ENCODE measurements around the gene ZNF532.
A peak's percentile ranks its signal among the peaks of the same experiment; 100 is the strongest.

ZNF532 gene

GRCh38 chr18:59002974-59003594 lies 138.4 kb downstream of the ZNF532 start:
- Histone ChIP-seq H3K27ac (ENCODE audit: low read depth, low read length, severe bottlenecking) (no peak overlapping the region), H3K36me3 (ENCODE audit: control insufficient read depth, insufficient read depth, low read length) (no peaks in the 10 kb centered on the region), H3K9me3 (ENCODE audit: control insufficient read depth, low read length) (peaks cover 12% of the 10 kb centered on the region), H3K4me3 (ENCODE audit: extremely low read depth, insufficient read depth, low read length, poor library complexity, severe bottlenecking) (no peak overlapping the region), H3K4me1 (ENCODE audit: control insufficient read depth, insufficient read depth, low read length, poor library complexity, severe bottlenecking) (peaks cover 19% of the 10 kb centered on the region)
- WGBS, 2 experiments (ENCODE audit: insufficient coverage in 2 of 2) = 88 to 100% methylated on average over 3 to 5 of the region's 7 CpGs

- Histone ChIP-seq H3K27ac (ENCODE audit: low read depth, low read length, severe bottlenecking) (peak overlapping the region; percentile 77), H3K4me1 (ENCODE audit: control insufficient read depth, insufficient read depth, low read length, poor library complexity, severe bottlenecking) (peaks cover 18% of the 10 kb centered on the region), H3K36me3 (ENCODE audit: control insufficient read depth, insufficient read depth, low read length) (no peaks in the 10 kb centered on the region), H3K9me3 (ENCODE audit: control insufficient read depth, low read length) (peaks cover 12% of the 10 kb centered on the region), H3K4me3 (ENCODE audit: extremely low read depth, insufficient read depth, low read length, poor library complexity, severe bottlenecking) (no peak overlapping the region)
- 53 to 85% methylated on average over 3 of the region's 3 CpGs for WGBS, 2 experiments (ENCODE audit: insufficient coverage in 2 of 2)
These were observed 140.6 kb downstream of the ZNF532 start for GRCh38 chr18:59005262-59005661.

DNA sequence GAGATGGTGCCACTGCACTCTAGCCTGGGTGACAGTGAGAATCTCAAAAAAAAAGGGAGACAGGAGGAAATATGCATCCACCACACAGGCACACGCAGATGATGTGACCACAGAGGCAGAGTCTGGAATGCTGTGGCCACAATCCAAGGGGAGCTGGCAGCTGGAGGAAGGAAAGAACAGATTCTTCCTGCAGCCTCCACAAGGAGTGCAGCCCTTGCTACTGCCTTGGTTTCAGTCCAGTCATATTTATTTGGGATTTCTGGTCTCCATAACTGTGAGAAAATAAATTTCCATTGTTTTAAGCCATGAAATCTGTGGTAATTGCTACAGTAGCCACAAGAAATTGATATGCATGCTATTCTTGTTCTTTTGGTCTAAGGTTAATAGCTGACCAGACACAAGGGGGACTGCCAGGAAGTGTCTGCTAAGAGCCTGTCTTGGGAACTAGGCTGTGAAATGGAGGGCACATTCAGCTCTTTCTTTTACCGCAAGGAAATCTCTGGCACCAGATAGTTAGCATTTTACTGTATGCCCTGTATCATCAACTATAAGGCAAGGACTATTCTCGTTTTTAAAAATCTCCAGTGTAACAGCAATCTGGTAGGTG lies 141.9 kb downstream of the ZNF532 start:
- peaks cover 12% of the 10 kb centered on the region for H3K9me3 ChIP-seq (ENCODE audit: control insufficient read depth, low read length)
- WGBS, 2 experiments (ENCODE audit: insufficient coverage in 2 of 2) = 88 to 96% methylated on average over 3 of the region's 3 CpGs
- no peak overlapping the region for H3K4me3 ChIP-seq (ENCODE audit: extremely low read depth, insufficient read depth, low read length, poor library complexity, severe bottlenecking)
- no peaks in the 10 kb centered on the region for H3K36me3 ChIP-seq (ENCODE audit: control insufficient read depth, insufficient read depth, low read length)
- H3K4me1 ChIP-seq (ENCODE audit: control insufficient read depth, insufficient read depth, low read length, poor library complexity, severe bottlenecking) = peaks cover 18% of the 10 kb centered on the region
- no peak overlapping the region for H3K27ac ChIP-seq (ENCODE audit: low read depth, low read length, severe bottlenecking)

- 40 to 43% methylated on average over 7 of the region's 13 CpGs for WGBS, 2 experiments (ENCODE audit: insufficient coverage in 2 of 2)
- Histone ChIP-seq H3K27ac (ENCODE audit: low read depth, low read length, severe bottlenecking) (peak overlapping the region; percentile 23), H3K9me3 (ENCODE audit: control insufficient read depth, low read length) (peaks cover 12% of the 10 kb centered on the region), H3K4me1 (ENCODE audit: control insufficient read depth, insufficient read depth, low read length, poor library complexity, severe bottlenecking) (peaks cover 23% of the 10 kb centered on the region), H3K36me3 (ENCODE audit: control insufficient read depth, insufficient read depth, low read length) (no peaks in the 10 kb centered on the region), H3K4me3 (ENCODE audit: extremely low read depth, insufficient read depth, low read length, poor library complexity, severe bottlenecking) (no peak overlapping the region)
These were observed 143.8 kb downstream of the ZNF532 start for GRCh38 chr18:59008302-59008974.

DNA sequence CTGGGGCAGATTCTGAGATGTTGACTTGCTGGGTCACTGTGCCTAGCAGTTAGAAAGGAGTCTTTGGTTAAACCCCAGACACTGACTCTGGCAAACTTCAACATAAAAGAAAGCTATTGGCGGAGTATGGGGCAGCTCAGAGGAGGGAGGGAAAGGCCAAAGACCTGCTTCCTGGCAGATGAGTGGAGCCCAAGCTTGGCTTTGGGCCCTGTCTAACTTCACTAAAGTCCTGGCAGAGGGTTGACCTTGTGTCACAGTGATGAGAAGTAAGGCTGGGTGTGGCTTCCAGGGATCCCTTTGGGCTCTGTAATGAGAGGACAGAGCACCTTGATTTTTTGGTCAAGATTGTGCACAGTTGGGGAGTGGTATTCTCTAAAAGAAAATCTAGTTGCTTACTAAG lies 145.2 kb downstream of the ZNF532 start:
- peaks cover 20% of the 10 kb centered on the region for H3K4me1 ChIP-seq (ENCODE audit: control insufficient read depth, insufficient read depth, low read length, poor library complexity, severe bottlenecking)
- no peak overlapping the region for H3K4me3 ChIP-seq (ENCODE audit: extremely low read depth, insufficient read depth, low read length, poor library complexity, severe bottlenecking)
- H3K27ac ChIP-seq (ENCODE audit: low read depth, low read length, severe bottlenecking) = no peak overlapping the region
- H3K36me3 ChIP-seq (ENCODE audit: control insufficient read depth, insufficient read depth, low read length) = no peaks in the 10 kb centered on the region
- WGBS, 2 experiments (ENCODE audit: insufficient coverage in 2 of 2) = 60 to 100% methylated on average over 1 of the region's 1 CpG
- H3K9me3 ChIP-seq (ENCODE audit: control insufficient read depth, low read length) = peaks cover 10% of the 10 kb centered on the region

GRCh38 chr18:59011289-59011688 lies 146.6 kb downstream of the ZNF532 start:
- Histone ChIP-seq H3K4me3 (ENCODE audit: extremely low read depth, insufficient read depth, low read length, poor library complexity, severe bottlenecking) (no peak overlapping the region), H3K4me1 (ENCODE audit: control insufficient read depth, insufficient read depth, low read length, poor library complexity, severe bottlenecking) (peaks cover 9% of the 10 kb centered on the region), H3K36me3 (ENCODE audit: control insufficient read depth, insufficient read depth, low read length) (no peaks in the 10 kb centered on the region), H3K27ac (ENCODE audit: low read depth, low read length, severe bottlenecking) (no peak overlapping the region), H3K9me3 (ENCODE audit: control insufficient read depth, low read length) (peaks cover 6% of the 10 kb centered on the region)
- 92 to 93% methylated on average over 1 to 4 of the region's 4 CpGs for WGBS, 2 experiments (ENCODE audit: insufficient coverage in 2 of 2)

GRCh38 chr18:59011786-59012185 lies 147.1 kb downstream of the ZNF532 start:
- Histone ChIP-seq H3K27ac (ENCODE audit: low read depth, low read length, severe bottlenecking) (no peak overlapping the region), H3K4me3 (ENCODE audit: extremely low read depth, insufficient read depth, low read length, poor library complexity, severe bottlenecking) (no peak overlapping the region), H3K36me3 (ENCODE audit: control insufficient read depth, insufficient read depth, low read length) (no peaks in the 10 kb centered on the region), H3K4me1 (ENCODE audit: control insufficient read depth, insufficient read depth, low read length, poor library complexity, severe bottlenecking) (peaks cover 9% of the 10 kb centered on the region), H3K9me3 (ENCODE audit: control insufficient read depth, low read length) (peaks cover under 1% of the 10 kb centered on the region)
- WGBS, 2 experiments (ENCODE audit: insufficient coverage in 2 of 2) = 88 to 100% methylated on average over 1 to 2 of the region's 5 CpGs

DNA sequence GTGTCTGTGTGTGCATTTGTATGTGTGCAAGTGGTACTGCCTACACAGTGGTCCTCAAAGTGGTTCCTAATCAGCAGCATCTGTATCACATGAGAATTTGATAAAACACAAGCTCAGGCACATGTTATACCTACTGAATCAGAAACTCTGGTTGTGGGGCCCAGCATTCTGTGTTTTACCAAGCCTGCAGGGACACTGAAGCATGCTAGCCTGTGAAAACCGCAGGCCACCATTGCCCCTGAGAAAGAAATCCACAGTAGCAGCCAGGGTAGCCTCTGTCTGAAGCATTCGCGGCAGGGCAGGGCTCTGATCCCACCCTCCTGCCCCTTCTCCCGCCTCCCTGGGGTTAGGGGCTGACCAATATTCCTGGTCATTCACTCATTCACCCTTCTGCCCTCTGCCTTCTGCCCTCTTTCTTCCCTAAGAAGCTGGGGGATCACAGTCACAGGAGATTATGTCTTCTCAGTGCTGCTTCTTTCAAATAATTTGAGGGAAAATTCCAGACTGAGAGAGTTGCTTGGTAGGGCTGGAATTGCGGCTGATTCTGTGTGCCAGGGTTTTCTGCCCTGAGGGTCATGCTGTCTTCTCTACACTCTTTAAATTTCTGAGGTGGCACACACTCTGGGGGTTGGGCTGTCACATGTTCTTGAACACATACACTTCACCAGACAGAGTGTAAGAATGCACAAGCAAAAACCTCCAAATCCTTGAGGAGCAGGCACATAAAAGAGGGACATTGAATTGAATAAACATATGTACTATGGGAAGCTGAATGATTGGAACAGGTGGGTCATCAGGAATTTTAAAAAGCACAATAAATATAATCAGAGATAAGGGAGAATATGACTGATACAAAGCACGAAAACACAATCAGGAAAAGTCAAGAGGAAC lies 148.4 kb downstream of the ZNF532 start:
- H3K27ac ChIP-seq (ENCODE audit: low read depth, low read length, severe bottlenecking) = no peak overlapping the region
- no peak overlapping the region for H3K4me3 ChIP-seq (ENCODE audit: extremely low read depth, insufficient read depth, low read length, poor library complexity, severe bottlenecking)
- no peaks in the 10 kb centered on the region for H3K9me3 ChIP-seq (ENCODE audit: control insufficient read depth, low read length)
- 69 to 87% methylated on average over 4 of the region's 6 CpGs for WGBS, 2 experiments (ENCODE audit: insufficient coverage in 2 of 2)
- H3K36me3 ChIP-seq (ENCODE audit: control insufficient read depth, insufficient read depth, low read length) = no peaks in the 10 kb centered on the region
- H3K4me1 ChIP-seq (ENCODE audit: control insufficient read depth, insufficient read depth, low read length, poor library complexity, severe bottlenecking) = peaks cover 7% of the 10 kb centered on the region

GRCh38 chr18:59013744-59014143 lies 149.1 kb downstream of the ZNF532 start:
- Histone ChIP-seq H3K36me3 (ENCODE audit: control insufficient read depth, insufficient read depth, low read length) (no peaks in the 10 kb centered on the region), H3K27ac (ENCODE audit: low read depth, low read length, severe bottlenecking) (no peak overlapping the region), H3K9me3 (ENCODE audit: control insufficient read depth, low read length) (no peaks in the 10 kb centered on the region), H3K4me1 (ENCODE audit: control insufficient read depth, insufficient read depth, low read length, poor library complexity, severe bottlenecking) (peaks cover 5% of the 10 kb centered on the region), H3K4me3 (ENCODE audit: extremely low read depth, insufficient read depth, low read length, poor library complexity, severe bottlenecking) (no peak overlapping the region)
- WGBS, 2 experiments (ENCODE audit: insufficient coverage in 2 of 2) = 100% methylated on average over 2 of the region's 2 CpGs; no CpG with 5 or more reads in 1 of the 2 experiments

DNA sequence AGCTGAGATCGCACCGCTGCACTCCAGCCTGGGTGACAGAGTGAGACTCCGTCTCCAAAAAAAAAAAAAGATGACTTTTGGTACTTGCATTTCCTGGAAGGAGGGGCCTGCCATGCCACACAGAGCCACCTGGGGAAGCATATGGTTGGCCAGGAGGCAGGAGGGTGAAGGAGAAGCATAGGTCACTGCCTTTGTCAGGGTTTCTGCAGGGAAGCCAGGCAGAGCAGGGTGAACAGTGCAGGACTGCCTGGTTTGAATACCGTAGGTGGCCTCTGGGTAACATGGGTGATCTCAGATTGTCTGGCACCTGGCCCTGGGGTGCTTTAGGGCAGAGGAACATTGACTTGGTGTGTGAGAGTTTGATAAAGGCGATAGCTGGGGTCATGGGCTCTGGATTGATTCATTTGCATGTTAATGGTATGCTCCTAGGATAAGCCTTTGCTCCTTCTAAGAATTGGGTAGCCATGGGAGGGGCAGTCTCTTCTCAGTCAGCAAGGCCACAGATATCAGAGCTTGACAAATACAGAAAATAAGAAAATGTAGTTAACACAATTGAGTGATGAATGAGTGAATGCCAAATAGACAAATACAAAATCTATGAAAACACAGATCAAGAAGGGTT lies 151.0 kb downstream of the ZNF532 start:
- Histone ChIP-seq H3K27ac (ENCODE audit: low read depth, low read length, severe bottlenecking) (no peak overlapping the region), H3K9me3 (ENCODE audit: control insufficient read depth, low read length) (no peaks in the 10 kb centered on the region), H3K4me1 (ENCODE audit: control insufficient read depth, insufficient read depth, low read length, poor library complexity, severe bottlenecking) (peaks cover 5% of the 10 kb centered on the region), H3K4me3 (ENCODE audit: extremely low read depth, insufficient read depth, low read length, poor library complexity, severe bottlenecking) (no peak overlapping the region), H3K36me3 (ENCODE audit: control insufficient read depth, insufficient read depth, low read length) (no peaks in the 10 kb centered on the region)
- WGBS, 2 experiments (ENCODE audit: insufficient coverage in 2 of 2) = 89 to 90% methylated on average over 4 to 5 of the region's 5 CpGs

Measured in mesodermal cell (in vitro differentiated cells).